Mesendoderm (in vitro differentiated cells): ENCODE data around the gene ASB11.
"Not testable (repeated sequence)": the region's sequence is repeated elsewhere in the genome, so short reads cannot be mapped to it uniquely, and the experiment has no call there.

ENCODE experiments used
- DNase-seq: peaks from one replicate; pipeline ENCODE4 v3.0.0; 2013
- H2AK5ac ChIP-seq: 2 replicates; pipeline ENCODE4 v1.6.1; 2013; ENCODE audit warnings: low read length, inconsistent platforms
- H2BK120ac ChIP-seq: 2 replicates; pipeline ENCODE4 v1.6.1; 2013; ENCODE audit warnings: low read depth, mild to moderate bottlenecking, low read length, moderate library complexity, mixed read lengths
- H2BK15ac ChIP-seq: replicated peaks from 2 replicates; pipeline ENCODE4 v1.6.1; 2013; ENCODE audit warnings: low read depth, mild to moderate bottlenecking, moderate library complexity
- H2BK5ac ChIP-seq: 2 replicates; pipeline ENCODE4 v1.6.1; 2013; ENCODE audit warnings: low read length, inconsistent platforms
- H3K18ac ChIP-seq: 2 replicates; pipeline ENCODE4 v1.6.1; 2013; ENCODE audit warnings: mild to moderate bottlenecking, low read length, mixed read lengths
- H3K23ac ChIP-seq: one replicate; pipeline ENCODE4 v1.6.1; 2013; ENCODE audit warnings: low read length
- H3K27ac ChIP-seq: 2 replicates; pipeline ENCODE4 v1.5.1; 2013; ENCODE audit warnings: low read depth, mild to moderate bottlenecking, inconsistent platforms, low read length, moderate library complexity
- H3K27me3 ChIP-seq: 2 replicates; pipeline ENCODE4 v1.6.1; 2013; ENCODE audit warnings: low read length, control low read depth, mild to moderate bottlenecking, inconsistent platforms; ENCODE audit not compliant: insufficient read depth, poor library complexity
- H3K36me3 ChIP-seq: 2 replicates; pipeline ENCODE4 v1.6.1; 2013; ENCODE audit warnings: low read length, inconsistent platforms; ENCODE audit not compliant: control insufficient read depth, insufficient read depth
- H3K4ac ChIP-seq: one replicate; pipeline ENCODE4 v1.6.1; 2013; ENCODE audit warnings: low read depth, mild to moderate bottlenecking, low read length, moderate library complexity
- H3K4me1 ChIP-seq: 2 replicates; pipeline ENCODE4 v1.6.1; 2013; ENCODE audit warnings: low read depth, low read length, inconsistent platforms; ENCODE audit not compliant: control insufficient read depth
- H3K4me2 ChIP-seq: 2 replicates; pipeline ENCODE4 v1.6.1; 2013; ENCODE audit warnings: low read length
- H3K4me3 ChIP-seq: 2 replicates; pipeline ENCODE4 v1.5.1; 2013; ENCODE audit warnings: mild to moderate bottlenecking, low read length
- H3K56ac ChIP-seq: one replicate; pipeline ENCODE4 v1.6.1; 2013; ENCODE audit warnings: low read length
- H3K79me1 ChIP-seq: 2 replicates; pipeline ENCODE4 v1.6.1; 2013; ENCODE audit warnings: low read length, inconsistent platforms
- H3K79me2 ChIP-seq: 2 replicates; pipeline ENCODE4 v1.6.1; 2013; ENCODE audit warnings: mild to moderate bottlenecking, low read length; ENCODE audit not compliant: control insufficient read depth, insufficient read depth
- H3K9ac ChIP-seq: 2 replicates; pipeline ENCODE4 v1.6.1; 2013; ENCODE audit warnings: low read length, inconsistent platforms
- H4K5ac ChIP-seq: one replicate; pipeline ENCODE4 v1.6.1; 2013; ENCODE audit warnings: low read length
- H4K8ac ChIP-seq: one replicate; pipeline ENCODE4 v1.6.1; 2013; ENCODE audit warnings: low read depth, mild to moderate bottlenecking, control low read depth, low read length, moderate library complexity
- WGBS: extraction: QIAGEN DNeasy Blood & Tissue Kit; methylation state at CpG from one replicate; pipeline ENCODE4 v1.1.7; 2013; ENCODE audit warnings: low lambda C conversion rate, missing lambda C conversion rate; ENCODE audit not compliant: insufficient coverage; ENCODE audit errors: extremely low coverage; 5-methylcytosine and 5-hydroxymethylcytosine counted together

ASB11 gene

GRCh38 chrX:15310117-15310516 lies 5.3 kb downstream of the ASB11 start:
- H2AK5ac ChIP-seq, result no peak overlapping the region
- no CpG with 5 or more reads among the region's 3 CpGs for WGBS
- H2BK5ac ChIP-seq, result no peak overlapping the region
- H3K27ac ChIP-seq, result no peak overlapping the region
- no peak overlapping the region for H4K8ac ChIP-seq
- H3K4me2 ChIP-seq, result no peak overlapping the region
- H3K36me3 ChIP-seq, result no peaks in the 10 kb centered on the region
- H3K79me1 ChIP-seq, result no peaks in the 10 kb centered on the region
- no peak overlapping the region for H2BK120ac ChIP-seq
- H3K4me1 ChIP-seq, result no peaks in the 10 kb centered on the region
- H3K18ac ChIP-seq, result no peak overlapping the region
- H3K4me3 ChIP-seq, result no peak overlapping the region
- H3K27me3 ChIP-seq, result no peaks in the 10 kb centered on the region
- no peak overlapping the region for H4K5ac ChIP-seq
- no peak overlapping the region for H3K4ac ChIP-seq
- no peak overlapping the region for H2BK15ac ChIP-seq
- H3K79me2 ChIP-seq, result no peaks in the 10 kb centered on the region
- H3K23ac ChIP-seq, result no peak overlapping the region
- H3K56ac ChIP-seq, result no peak overlapping the region
- no peak overlapping the region for H3K9ac ChIP-seq
- no peak for DNase-seq

GRCh38 chrX:15305899-15306298 lies 9.5 kb downstream of the ASB11 start:
- H2BK15ac ChIP-seq, H4K8ac ChIP-seq, H2BK120ac ChIP-seq, H3K4ac ChIP-seq, H2BK5ac ChIP-seq, H3K23ac ChIP-seq, H3K27me3 ChIP-seq, DNase-seq, H3K36me3 ChIP-seq, H3K18ac ChIP-seq, H3K79me2 ChIP-seq, H3K4me1 ChIP-seq, H3K4me2 ChIP-seq, H3K9ac ChIP-seq, H3K4me3 ChIP-seq, H2AK5ac ChIP-seq, H3K79me1 ChIP-seq, H3K27ac ChIP-seq, H3K56ac ChIP-seq, H4K5ac ChIP-seq: not testable (repeated sequence)
- no CpG with 5 or more reads among the region's 3 CpGs for WGBS

DNA sequence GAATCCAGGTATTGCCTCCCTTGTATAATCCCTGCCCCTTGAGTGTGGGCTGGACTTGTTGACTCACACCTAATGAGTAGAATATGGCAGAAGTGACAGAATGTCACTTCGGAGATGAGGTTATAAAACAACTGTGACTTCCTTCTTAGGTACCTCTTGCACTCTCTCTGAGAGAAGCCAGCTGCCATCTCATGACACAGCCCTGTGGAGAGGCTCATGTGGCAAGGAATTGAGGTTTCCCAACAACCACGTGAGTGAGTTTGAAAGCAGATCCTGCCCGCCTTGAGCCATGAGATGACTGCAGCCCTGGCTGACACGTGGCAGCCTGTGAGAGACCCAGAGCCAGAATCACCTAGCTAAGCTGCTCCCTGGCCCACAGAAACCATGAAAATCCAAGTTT lies 13.5 kb downstream of the ASB11 start:
- peak; percentile 0 for DNase-seq
- no CpG with 5 or more reads among the region's 4 CpGs for WGBS
- Histone ChIP-seq H4K5ac (no peak overlapping the region), H3K27ac (no peak overlapping the region), H3K79me1 (no peaks in the 10 kb centered on the region), H3K36me3 (no peaks in the 10 kb centered on the region), H3K9ac (no peak overlapping the region), H3K4me3 (no peak overlapping the region), H2BK15ac (no peak overlapping the region), H3K4me2 (no peak overlapping the region), H4K8ac (no peak overlapping the region), H2AK5ac (no peak overlapping the region), H3K18ac (no peak overlapping the region), H3K4ac (no peak overlapping the region), H3K4me1 (no peaks in the 10 kb centered on the region), H3K56ac (no peak overlapping the region), H3K27me3 (no peaks in the 10 kb centered on the region), H2BK120ac (no peak overlapping the region), H3K79me2 (no peaks in the 10 kb centered on the region), H3K23ac (no peak overlapping the region), H2BK5ac (no peak overlapping the region)

DNA sequence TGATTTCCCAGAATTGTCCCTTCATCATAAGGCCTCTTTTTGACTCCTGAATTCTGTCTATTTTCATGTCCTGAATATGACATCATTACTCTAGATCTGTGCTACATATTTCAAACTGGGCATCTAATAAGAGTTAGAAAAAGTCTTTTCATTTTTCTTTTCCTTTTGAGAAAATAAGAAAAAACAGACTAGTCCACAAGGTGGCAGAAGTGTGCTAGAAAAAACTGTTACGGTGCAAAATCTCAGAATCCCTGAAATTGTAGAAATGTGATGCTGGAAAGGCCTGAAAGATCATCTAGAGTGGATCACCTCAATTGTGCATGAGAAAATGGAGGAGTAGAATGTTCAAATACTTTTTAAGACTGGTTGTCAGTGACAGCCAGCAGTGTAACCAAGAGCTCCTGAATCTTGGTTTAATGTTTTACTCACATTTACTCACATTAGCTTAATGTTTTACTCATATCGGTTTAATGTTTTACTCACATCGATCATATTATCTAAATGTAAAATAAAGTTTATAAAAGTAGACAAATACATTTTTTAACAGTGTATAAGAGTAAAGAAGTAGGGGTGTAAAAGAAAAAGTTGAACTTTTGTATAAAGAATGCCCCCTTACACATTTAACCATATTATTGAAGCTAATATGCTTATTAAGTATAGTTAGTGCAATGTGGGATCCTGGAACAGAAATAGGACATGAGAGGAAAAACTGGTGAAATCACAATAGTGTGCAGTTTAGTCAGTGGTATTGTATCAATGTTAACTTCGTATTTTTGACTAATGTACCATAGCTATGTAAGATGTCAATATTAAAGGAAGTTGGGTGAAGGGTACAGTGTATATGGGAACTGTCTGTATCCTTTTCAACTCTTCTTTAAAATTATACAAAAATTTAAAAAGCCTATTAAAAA lies 15.2 kb downstream of the ASB11 start:
- Histone ChIP-seq H4K5ac (no peak overlapping the region), H3K4me3 (no peak overlapping the region), H3K27ac (no peak overlapping the region), H3K4ac (no peak overlapping the region), H2BK15ac (no peak overlapping the region), H3K36me3 (no peaks in the 10 kb centered on the region), H3K9ac (no peak overlapping the region), H3K4me2 (no peak overlapping the region), H2AK5ac (no peak overlapping the region), H3K18ac (no peak overlapping the region), H3K27me3 (no peaks in the 10 kb centered on the region), H3K23ac (no peak overlapping the region), H4K8ac (no peak overlapping the region), H2BK120ac (no peak overlapping the region), H3K4me1 (no peaks in the 10 kb centered on the region), H2BK5ac (no peak overlapping the region), H3K79me2 (no peaks in the 10 kb centered on the region), H3K79me1 (no peaks in the 10 kb centered on the region), H3K56ac (no peak overlapping the region)
- peak; percentile 5 for DNase-seq
- WGBS, result no CpG with 5 or more reads among the region's 4 CpGs

DNA sequence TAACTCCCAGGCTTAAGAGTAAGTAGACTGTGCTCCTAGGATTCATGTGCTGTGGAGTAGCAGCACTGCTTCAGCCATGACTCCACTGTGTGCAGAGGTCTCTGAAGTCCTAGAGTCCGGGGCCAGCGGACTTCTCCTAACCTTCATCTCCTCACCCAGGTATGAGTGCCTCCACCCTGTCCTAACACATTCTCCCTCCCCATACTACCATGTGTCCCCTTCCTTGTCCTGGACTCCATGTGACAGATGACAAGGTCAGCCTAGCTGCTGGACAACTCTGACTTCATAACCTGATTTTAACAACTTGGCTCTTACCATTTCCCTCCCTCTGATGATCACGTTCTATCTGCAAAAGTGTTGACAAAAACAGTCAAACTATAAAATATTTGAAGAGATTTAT lies 16.7 kb downstream of the ASB11 start:
- Histone ChIP-seq H3K4ac (no peak overlapping the region), H4K8ac (no peak overlapping the region), H2BK120ac (no peak overlapping the region), H3K27ac (no peak overlapping the region), H3K27me3 (no peaks in the 10 kb centered on the region), H2BK5ac (no peak overlapping the region), H3K9ac (no peak overlapping the region), H3K18ac (no peak overlapping the region), H2AK5ac (no peak overlapping the region), H3K4me3 (no peak overlapping the region), H3K56ac (no peak overlapping the region), H3K36me3 (no peaks in the 10 kb centered on the region), H2BK15ac (no peak overlapping the region), H4K5ac (no peak overlapping the region), H3K23ac (no peak overlapping the region), H3K4me2 (no peak overlapping the region), H3K79me2 (no peaks in the 10 kb centered on the region), H3K4me1 (no peaks in the 10 kb centered on the region), H3K79me1 (no peaks in the 10 kb centered on the region)
- DNase-seq, result no peak
- WGBS, result no CpG with 5 or more reads among the region's 3 CpGs

- Histone ChIP-seq H3K27me3 (no peaks in the 10 kb centered on the region), H3K4me1 (no peaks in the 10 kb centered on the region), H3K18ac (no peak overlapping the region), H4K5ac (no peak overlapping the region), H2BK15ac (no peak overlapping the region), H3K4me2 (no peak overlapping the region), H3K79me1 (no peaks in the 10 kb centered on the region), H3K23ac (no peak overlapping the region), H3K9ac (no peak overlapping the region), H3K36me3 (no peaks in the 10 kb centered on the region), H3K79me2 (no peaks in the 10 kb centered on the region), H3K56ac (no peak overlapping the region), H2AK5ac (no peak overlapping the region), H2BK120ac (no peak overlapping the region), H3K4ac (no peak overlapping the region), H3K27ac (no peak overlapping the region), H2BK5ac (no peak overlapping the region), H4K8ac (no peak overlapping the region), H3K4me3 (no peak overlapping the region)
- no CpG with 5 or more reads among the region's 2 CpGs for WGBS
- no peak for DNase-seq
These were observed 17.2 kb downstream of the ASB11 start for GRCh38 chrX:15298201-15298600.
